ENCODE measurements around the gene PPP2R5B.

The PPP2R5B gene

DNA sequence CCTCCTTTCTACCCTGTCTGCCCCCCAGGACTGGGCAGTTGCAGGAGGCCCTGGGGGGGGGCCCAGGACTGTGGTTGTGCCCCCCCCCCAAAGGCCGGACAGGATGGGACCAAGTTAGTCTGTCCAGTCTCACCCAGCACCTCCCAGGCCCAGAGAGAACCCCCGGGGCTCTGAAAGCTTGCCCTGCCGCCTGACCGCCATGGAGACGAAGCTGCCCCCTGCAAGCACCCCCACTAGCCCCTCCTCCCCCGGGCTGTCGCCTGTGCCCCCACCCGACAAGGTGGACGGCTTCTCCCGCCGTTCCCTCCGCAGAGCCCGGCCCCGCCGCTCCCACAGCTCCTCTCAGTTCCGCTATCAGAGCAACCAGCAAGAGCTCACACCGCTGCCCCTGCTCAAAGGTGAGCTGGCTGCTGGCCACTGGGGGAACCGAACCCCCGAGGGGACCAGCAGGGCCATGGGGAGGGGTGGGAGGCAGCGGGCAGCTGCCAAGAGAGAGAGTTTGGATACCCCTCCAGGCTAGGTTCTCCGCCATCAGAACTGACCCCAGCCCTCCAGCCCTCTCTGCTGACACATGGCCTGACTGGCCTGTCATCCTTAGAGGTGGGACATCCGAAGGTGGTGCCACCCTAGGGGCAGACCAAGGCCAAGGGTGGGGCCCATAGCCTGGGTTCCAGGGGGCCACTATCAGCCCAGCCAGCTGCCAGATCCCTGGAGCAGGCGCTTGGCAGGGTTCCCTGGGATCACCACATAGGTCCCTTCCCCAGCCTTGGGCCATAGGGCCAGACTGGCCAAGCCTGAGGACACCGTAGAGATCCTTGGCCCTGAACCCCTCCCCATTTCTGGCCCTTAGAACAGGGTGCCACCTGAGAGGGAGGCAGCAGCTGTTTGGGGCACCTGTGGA is 1.3 kb downstream of the PPP2R5B start:
- in situ Hi-C loops (cut with MboI; ENCODE audit: low sequenced_read_pairs): no loop called here

DNA sequence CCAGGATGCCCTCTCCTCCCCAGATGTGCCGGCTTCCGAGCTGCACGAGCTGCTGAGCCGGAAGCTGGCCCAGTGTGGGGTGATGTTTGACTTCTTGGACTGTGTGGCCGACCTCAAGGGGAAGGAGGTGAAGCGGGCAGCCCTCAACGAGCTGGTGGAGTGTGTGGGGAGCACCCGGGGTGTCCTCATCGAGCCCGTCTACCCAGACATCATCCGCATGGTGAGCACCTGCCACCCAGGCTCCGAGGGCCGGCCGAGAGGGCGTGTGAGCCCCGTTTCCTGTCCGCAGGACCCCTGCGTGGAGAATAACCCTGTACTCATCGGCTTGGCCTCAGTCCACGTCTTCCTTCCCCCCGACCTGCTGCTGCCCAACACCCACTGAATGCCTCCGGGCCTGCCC is 2.2 kb downstream of the PPP2R5B start:
- in situ Hi-C loops (cut with MboI; ENCODE audit: low sequenced_read_pairs): no loop called here

GRCh38 chr11:64928957-64929356 is 4.5 kb downstream of the PPP2R5B start:
- in situ Hi-C loops (cut with MboI; ENCODE audit: low sequenced_read_pairs): no loop called here

DNA sequence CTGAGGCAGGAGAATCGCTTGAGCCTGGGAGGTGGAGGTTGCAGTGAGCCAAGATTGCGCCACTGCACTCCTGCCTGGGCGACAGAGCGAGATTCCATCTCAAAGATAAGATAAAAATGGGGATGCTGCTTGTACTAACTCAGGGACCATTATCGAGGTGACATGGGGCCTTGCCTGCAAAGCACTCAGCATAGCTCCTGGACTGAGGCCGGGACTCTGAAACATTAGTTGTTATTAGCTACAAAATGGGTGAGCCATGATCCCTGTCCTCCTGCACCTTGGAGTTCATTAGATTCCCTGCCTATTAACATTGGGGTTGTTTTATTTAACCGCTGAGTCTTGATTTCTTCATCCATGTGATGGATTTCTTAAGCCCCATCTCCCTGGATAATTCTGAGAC is 5.1 kb downstream of the PPP2R5B start:
- in situ Hi-C loops (cut with MboI; ENCODE audit: low sequenced_read_pairs): no loop called here

DNA sequence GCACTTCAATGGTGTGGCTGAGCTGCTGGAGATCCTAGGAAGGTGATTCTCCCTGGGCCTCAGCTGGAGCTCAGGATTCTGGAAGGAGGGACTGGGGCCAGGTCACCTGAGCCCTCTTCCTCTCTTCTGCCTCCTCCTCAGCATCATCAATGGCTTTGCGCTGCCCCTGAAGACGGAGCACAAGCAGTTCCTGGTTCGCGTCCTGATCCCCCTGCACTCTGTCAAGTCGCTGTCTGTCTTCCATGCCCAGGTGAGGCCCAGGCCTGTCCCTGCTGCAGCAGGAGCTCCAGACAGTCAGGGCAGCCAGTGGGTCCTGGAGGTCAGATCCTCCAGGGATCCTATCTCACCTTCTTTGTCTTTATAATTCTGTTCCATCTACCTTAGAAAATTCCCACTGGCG is 5.9 kb downstream of the PPP2R5B start:
- in situ Hi-C loops (cut with MboI; ENCODE audit: low sequenced_read_pairs): no loop called here

DNA sequence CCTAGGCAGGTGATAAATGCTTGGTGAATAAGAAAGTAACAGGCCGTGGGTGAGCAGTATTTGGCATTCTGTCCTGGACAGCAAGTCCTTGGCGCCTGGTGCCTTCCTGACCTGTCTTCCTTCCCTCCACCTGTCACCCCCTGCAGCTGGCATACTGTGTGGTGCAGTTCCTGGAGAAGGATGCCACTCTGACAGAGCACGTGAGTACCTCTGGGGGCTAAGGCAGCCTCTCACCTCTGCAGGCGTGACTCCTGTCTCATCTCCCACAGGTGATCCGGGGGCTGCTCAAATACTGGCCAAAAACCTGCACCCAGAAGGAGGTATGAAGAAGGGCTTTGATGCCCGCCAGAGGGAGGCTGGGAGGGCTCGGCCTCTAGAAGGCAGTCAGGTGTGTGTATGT is 6.8 kb downstream of the PPP2R5B start:
- in situ Hi-C loops (cut with MboI; ENCODE audit: low sequenced_read_pairs): no loop called here

GRCh38 chr11:64932324-64932723 is 7.8 kb downstream of the PPP2R5B start:
- in situ Hi-C loops (cut with MboI; ENCODE audit: low sequenced_read_pairs): no loop called here

- in situ Hi-C loops (cut with MboI; ENCODE audit: low sequenced_read_pairs): no loop called here
Measured at GRCh38 chr11:64933213-64933934, 8.9 kb downstream of the PPP2R5B start.

DNA sequence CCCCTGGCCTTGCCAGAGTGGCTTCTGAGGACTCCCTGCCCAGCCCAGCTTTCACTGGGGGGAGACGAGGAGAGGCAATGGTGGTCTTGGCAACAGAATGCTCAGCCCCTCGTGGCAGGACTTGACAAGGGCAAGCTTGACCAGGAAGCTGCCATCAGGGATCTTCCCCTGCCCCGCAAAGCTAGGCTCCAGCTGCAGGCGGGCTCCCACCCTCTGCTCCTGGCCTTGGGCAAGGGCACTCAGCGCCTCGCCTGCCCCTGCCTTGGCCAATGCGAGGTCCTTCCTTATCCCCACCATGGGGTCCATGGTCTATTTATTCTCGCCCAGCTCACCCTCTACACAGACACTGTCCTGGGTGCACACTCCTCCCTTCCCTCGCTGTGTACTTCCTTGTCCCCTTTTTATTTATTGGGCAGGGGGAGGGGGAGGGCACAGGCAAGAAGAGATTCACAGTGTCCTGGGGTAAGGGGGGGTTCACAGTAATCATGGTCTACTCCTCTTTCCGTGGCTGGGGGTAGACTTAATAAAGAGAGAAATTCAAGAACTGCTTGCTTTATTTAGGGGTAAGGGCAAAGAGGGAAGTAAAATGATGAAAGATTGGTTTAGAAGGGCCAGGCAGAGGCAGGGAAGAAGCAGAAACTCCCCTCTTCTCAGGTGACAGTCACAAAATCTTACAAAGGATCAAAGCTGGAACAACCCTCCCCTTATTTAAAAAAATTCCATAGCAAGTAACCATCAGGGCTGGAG is 9.6 kb downstream of the PPP2R5B start:
- in situ Hi-C loops (cut with MboI; ENCODE audit: low sequenced_read_pairs): no loop called here

- in situ Hi-C loops (cut with MboI; ENCODE audit: low sequenced_read_pairs): no loop called here
Measured at GRCh38 chr11:64934682-64935358, 10.3 kb downstream of the PPP2R5B start.

GRCh38 chr11:64935359-64936081 is 11.0 kb downstream of the PPP2R5B start, which contains the start of gene GPHA2:
Gene GPHA2 (minus strand): TSS chr11:64935893. CDS start chr11:64935460, 433 bp downstream.
- in situ Hi-C loops (cut with MboI; ENCODE audit: low sequenced_read_pairs): no loop called here

DNA sequence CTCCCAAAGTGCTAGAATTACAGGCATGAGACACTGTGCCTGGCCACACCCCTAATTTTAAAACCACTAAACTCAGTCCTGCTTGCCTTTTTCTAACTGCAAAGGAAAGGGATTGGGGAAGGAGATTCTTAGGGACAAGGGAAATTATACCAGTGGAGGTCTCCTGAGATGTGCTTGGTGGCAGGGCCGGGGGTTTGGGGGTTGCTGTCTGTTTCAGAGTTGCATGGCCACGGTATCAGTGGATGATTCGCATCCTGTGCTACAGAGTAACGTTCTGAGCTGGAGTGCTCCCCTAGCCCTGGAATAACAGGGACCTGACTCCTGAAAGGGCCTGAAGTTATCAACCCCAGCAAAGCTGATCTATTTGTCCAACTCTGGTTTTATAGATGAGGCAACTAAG is 12.1 kb downstream of the PPP2R5B start:
- in situ Hi-C loops (cut with MboI; ENCODE audit: low sequenced_read_pairs): no loop called here

DNA sequence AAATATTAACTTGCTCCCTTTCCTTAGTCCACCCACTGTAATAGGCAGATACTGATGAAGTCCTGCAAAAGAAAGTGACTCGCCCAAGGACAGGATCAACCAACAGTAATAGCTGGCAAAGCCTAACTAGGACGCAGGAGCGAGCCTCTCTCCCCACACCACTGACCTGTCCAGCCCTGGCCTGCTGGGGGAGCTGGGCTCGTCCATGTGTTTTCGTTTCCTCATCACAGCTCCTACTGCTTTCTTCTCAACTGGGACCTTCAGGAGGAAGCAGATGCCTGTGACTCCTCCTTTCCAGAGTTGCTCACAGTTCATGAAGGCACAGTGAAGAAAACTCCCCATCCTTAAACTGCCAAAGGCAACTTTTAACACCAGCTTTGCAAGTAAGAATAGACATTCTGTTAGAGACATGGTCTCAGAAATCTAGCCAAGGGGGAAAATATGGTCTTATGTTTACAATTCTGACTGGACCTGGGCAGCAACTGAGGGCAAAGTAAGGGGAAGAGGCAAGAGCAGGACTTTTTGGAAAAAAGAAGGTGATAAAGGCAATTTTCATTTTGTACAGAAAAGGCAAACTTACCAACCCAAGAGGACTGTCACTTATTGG is 22.8 kb downstream of the PPP2R5B start:
- in situ Hi-C loops (cut with MboI; ENCODE audit: low sequenced_read_pairs): no loop called here

DNA sequence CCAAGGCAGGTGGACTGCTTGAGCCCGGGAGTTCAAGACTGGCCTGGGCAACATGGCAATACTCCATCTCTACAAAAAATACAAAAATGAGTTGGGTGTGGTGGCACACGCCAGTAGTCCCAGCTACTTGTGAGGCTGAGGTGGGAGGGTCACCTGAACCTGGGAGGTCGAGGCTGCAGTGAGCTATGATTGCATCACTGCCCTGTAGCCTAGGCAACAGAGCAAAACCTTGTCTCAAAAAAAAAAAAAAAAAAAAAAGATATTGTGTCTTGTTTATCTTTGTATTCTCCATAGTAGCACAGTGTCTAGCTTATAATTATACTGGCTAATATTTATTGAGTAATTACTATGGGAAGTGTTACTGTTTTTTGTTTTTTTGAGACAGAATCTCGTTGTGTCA is 27.0 kb downstream of the PPP2R5B start:
- in situ Hi-C loops (cut with MboI; ENCODE audit: low sequenced_read_pairs): no loop called here

DNA sequence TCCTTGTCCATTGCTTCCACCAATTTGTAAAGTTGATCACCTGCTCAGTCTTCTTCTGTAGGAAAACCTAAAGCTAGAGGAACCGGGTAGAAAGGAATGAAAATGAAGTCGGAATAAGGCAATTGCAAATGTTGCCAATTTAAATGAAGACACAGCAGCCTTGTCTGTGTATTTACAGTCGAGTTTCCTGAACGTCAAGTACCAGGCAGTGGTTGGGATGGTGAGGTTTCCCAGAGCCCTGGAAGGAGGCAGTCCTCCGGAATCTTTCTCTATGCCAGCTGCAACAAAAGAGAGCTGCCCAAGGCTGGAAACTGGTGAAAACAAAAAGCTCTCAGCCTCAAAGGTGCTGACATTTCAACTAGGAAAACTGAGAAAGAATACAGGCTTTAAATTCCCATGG is 29.7 kb downstream of the PPP2R5B start:
- in situ Hi-C loops (cut with MboI; ENCODE audit: low sequenced_read_pairs): no loop called here

- in situ Hi-C loops (cut with MboI; ENCODE audit: low sequenced_read_pairs): no loop called here
Measured at GRCh38 chr11:64959498-64959897, 35.0 kb downstream of the PPP2R5B start.

DNA sequence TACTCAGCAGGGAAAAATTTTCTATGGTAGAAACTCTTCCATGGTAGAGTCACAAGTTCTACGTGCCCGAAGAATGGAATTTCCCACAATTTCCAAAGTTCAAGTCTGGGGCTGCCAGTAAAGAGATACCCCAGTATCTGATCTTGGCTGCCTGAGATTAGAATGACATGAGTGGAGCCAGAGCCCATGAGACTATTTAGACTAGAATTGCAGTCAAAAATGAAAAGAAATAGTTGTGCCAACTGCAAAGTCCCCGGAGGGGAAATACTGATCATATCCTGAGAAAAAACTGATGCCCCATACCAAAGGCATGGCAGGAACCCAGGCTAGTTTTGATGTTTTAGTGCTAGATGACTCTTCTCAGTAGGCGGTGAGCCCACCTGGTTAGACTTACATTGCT is 36.2 kb downstream of the PPP2R5B start:
- in situ Hi-C loops (cut with MboI; ENCODE audit: low sequenced_read_pairs): no loop called here

- in situ Hi-C loops (cut with MboI; ENCODE audit: low sequenced_read_pairs): no loop called here
Measured at GRCh38 chr11:64963072-64963631, 38.7 kb downstream of the PPP2R5B start.

GRCh38 chr11:64967375-64967774 is 42.9 kb downstream of the PPP2R5B start:
- in situ Hi-C loops (cut with MboI; ENCODE audit: low sequenced_read_pairs): no loop called here

Data from HL-60/S4 treated with phorbol 12-myristate 13-acetate at 8.2 ng/mL for 4 days and 3 days (cell line).